Kidney glomerular epithelial cell (primary cell): ENCODE data around the gene THAP7.

Source experiments
- DNase-seq: peaks from one replicate; lab custom pipeline; 2025; lab: John Stamatoyannopoulos, UW

THAP7 gene

GRCh38 chr22:20964090-20964798 is 37.7 kb downstream of the THAP7 start:
- no peak for DNase-seq

DNA sequence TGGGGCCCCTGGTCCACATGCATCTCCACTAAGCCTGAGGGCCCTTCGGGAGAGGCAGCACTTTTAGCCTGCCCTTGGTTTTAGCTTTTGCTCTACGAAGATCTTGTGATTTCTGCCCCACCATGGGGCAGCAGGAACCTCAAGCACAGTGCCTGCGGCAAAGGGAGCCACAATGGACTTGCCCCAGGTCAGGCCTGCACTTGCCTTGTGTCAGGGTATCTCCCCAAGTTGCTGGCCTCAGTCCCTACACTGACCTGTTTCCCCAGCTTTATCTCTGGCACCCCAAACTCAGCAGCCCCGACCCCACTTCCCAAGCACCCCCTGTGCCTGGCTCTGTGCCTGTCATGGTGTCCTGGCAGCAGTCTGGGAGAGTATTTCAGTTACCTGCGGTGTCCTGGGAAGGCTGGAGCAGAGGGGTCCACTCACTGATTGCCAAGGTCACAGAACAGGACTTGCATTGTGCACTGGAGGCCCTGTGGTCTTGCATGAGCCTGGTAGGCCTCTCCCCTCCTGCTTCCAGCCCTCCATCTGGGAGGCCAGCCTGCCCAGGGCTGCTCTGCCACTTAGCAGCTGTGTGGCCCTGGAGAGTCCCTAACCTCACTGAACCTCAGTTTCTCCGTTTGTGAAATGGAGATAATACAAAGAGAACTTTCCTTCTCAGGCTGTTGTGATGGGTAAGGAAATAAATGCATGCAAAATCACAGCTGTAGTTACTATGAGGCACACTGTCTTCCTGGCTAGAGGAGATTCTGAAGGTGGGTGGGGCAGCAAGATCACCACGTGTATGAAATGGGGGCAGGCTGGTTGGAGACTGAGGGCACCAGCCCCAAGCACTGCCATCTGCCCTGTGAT is 38.5 kb downstream of the THAP7 start:
- DNase-seq = no peak

GRCh38 chr22:20962491-20962945 is 39.4 kb downstream of the THAP7 start:
- no peak for DNase-seq

GRCh38 chr22:20960609-20961008 is 41.3 kb downstream of the THAP7 start:
- DNase-seq = no peak

- DNase-seq = no peak
These were observed 42.1 kb downstream of the THAP7 start for GRCh38 chr22:20959578-20960461.

DNA sequence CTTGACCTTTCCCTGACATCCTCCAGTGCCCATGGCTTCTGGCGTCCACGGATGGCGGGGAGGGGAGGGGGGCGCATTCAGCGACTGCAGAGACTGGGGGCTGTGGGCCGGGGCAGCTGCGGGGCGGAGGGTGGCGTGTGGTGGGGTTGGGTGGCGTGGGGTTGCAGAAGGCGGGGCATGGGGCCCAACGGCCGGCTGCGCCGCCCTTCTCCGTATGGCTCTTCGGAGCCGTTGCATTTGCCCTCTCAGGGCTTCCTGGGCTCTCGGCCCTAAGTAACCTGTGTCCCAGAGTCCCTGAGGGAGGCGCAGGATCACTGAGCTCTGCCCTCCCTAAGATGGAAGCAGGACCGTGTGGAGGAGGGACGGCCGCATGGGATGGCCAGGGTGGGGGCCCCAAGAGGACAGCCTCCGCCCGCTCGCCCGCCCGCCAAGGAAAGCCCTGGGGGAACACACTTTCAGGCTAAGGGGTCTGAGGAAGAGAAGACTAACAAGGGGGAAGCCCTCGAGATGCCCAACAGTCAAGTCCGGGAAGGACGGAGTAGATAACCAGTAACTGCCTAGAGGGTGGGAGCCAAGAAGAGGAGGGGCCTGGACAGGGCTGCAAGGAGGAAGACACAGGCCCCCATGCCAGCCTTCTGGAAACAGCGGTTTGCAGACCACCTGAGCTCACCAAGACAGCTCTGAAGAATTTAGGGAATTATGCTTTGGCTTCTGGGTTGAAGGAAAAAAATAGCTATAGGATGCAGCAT is 44.1 kb downstream of the THAP7 start:
- DNase-seq = no peak

- DNase-seq = no peak
These were observed 44.7 kb downstream of the THAP7 start for GRCh38 chr22:20957102-20957682.

DNA sequence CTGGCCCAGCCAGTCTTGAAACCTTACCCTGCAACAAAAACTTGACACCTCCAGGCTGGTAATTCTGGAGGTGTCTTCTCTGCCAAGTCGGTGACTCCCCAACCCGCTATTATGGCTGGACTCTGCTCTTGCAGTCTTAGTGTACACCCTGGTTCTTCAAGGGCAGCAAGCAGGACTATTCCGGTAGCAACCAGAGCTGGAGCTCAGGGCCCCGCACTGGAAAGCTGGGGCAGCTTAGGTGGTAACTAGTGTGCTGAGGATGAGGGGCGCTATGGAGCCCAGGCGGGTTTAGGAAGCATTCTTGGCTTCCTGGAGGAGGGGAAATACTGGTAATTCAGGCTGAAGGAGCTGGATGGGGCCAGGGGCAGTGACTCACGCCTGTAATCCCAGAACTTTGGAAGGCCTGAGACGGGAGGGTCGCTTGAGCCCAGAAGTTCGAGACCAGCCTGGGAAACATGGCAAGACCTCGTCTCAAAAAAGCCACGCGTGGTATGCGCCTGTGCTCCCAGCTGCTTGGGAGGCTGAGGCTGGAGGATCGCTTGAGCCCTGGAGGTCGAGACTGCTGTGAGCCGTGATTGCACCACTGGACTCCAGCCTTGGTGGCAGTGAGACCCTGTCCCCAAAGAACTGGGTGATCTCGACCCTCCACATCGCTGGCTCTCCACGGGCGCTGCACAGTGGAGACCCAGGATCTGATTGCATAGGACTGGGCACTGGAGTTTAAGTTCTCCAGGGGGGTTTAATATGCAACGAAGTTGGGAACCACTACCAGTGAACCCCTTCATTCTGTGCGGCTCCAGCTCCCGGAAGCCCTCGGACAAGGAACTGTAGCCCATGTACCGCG is 45.4 kb downstream of the THAP7 start:
- DNase-seq = no peak

DNA sequence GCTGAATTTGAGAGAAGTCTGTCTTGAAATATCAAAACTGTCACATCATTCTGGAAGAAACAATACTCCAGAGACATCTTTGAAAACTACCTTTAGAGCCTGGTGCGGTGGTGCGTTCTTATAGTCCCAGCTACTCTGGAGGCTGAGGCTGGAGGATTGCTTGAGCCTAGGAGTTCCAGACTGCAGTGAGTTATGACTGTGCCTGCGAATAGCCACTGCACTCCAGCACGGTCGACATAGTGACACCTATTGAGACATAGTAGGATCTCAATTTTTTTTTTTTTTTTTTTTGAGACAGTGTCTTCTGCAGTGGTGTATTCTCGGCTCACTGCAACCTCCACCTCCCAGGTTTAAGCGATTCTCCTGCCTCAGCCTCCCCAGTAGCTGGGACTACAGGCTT is 46.4 kb downstream of the THAP7 start:
- DNase-seq = no peak

DNA sequence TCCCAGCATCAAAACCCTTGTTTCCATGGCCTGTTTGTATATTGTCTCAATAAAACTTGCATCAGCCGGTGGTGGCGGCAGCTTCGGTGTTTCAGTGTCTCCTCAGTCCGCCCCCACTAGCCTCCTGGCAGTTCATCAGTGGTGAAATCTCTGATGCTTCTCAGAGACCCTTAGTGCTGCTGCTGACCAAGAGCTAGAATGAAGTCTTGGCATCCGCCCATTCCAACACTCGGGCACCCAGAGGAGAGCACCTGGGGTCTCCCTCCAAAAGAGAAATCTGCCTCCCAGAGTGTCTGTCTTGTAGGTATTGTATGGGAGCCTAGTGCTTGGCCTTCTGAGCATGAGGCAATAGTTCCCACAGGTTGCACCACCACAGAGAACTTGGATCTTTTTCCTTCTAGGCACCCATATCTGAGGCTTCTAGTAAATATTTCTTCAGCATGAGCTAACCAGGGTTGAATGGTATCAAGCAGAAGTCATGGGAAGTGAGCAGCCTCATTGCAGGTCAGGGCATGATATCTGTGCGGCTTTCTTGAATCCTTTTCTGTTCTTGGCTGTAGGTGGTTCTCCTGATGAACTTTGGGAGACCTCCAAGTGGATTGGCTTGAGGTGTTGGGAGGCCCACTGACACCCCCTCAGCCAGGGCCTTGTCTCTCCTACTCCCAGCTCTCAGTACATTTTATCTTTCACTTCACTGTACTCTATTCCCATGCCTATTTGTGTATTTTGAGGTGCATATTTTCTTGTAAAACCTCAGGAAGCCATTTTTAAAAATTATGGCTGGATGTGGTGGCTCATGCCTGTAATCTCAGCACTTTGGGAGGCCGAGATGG is 48.0 kb downstream of the THAP7 start:
- DNase-seq = no peak

- no peak for DNase-seq
These were observed 48.6 kb downstream of the THAP7 start for GRCh38 chr22:20953342-20953608.

DNA sequence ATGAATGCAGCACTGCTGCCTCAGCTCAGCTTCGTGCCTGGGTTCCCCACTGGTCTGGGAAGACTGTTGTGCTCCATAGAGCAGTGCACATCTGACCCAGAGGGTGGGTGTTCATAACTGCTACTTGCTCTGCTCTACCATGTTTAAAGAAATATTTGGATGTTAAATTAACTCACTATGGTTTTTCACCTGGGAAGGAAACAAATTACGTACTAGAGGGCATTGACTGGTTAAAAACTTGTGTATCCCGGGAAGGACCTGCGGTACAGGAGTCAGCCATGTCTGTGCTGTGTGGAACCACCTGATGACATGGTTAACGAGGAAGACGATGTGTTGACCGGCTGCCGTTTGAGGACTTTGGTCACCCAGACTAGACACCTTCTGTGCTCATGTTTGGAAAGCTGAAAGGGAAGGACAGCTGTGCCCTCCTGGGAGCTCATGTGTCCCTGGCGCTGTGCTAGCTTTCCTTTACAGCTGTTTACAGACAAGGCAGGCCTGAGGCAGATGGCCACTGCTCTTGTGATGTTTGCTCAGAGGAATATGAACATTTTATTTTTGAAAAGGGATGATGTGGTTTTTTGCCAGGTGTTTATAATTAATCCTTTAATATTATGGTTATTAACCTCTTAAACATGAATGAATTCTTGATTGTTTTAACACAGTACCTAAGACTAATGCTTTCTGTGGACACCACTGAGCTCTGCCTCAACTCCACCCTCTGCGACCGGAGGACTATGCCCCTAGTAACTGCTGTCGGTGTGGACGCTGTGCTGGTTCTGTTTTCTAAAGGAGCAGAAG is 49.2 kb downstream of the THAP7 start:
- DNase-seq = no peak

DNA sequence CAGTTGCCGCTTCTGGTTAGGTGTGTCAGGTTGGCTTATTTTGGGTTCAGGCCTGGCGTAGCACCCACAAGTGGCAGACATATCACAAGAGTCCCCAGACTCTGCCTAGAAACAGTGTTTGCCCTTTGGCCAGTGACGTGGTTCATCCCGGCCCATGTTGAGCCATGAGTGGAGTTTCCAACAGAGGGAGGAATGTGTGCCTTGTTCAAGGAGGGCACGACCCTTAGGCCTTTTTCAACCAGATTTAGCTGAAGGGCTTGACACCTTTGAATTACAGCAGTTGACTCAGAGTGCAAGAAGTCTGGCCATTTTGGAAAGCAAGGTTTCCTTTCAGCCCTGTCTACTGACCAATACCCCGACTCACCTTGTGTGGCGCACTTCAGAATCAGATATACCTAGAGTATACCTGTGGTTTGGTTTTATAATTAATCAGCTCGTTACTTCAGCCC is 50.0 kb downstream of the THAP7 start:
- no peak for DNase-seq

GRCh38 chr22:20951151-20951931 is 50.6 kb downstream of the THAP7 start:
- DNase-seq = no peak

- no peak for DNase-seq
These were observed 52.2 kb downstream of the THAP7 start for GRCh38 chr22:20949698-20950183.
